Activated CD8-positive, alpha-beta memory T cell treated with anti-CD3 and anti-CD28 coated beads for 36 hours (primary cell): Measurements from ENCODE around the gene CLIC5. TPM values are rescaled to one million over a fixed set of nuclear protein-coding genes. Genes with fewer than 3 reads are reported as not detected.

Experiments
- CTCF ChIA-PET: fragments of 350-600 bp; sonication (Branson Sonifier 250); formaldehyde crosslinking; loops from one replicate; lab custom pipeline; 2021; ENCODE audit warnings: antibody characterized with exemption; lab: Charles Lee
- POLR2A ChIA-PET: fragments of 350-600 bp; sonication (Branson Sonifier 250); formaldehyde crosslinking; loops from one replicate; lab custom pipeline; 2021; ENCODE audit warnings: antibody characterized with exemption; lab: Charles Lee
- total RNA-seq, 2 experiments: library from RNA; stranded (reverse); gene quantifications; one replicate each; pipeline ENCODE4 v1.2.3, GENCODE V29; 2021

The CLIC5 gene
- total RNA-seq = 1 to 10 TPM; 6.5 to 6.6 TPM

DNA sequence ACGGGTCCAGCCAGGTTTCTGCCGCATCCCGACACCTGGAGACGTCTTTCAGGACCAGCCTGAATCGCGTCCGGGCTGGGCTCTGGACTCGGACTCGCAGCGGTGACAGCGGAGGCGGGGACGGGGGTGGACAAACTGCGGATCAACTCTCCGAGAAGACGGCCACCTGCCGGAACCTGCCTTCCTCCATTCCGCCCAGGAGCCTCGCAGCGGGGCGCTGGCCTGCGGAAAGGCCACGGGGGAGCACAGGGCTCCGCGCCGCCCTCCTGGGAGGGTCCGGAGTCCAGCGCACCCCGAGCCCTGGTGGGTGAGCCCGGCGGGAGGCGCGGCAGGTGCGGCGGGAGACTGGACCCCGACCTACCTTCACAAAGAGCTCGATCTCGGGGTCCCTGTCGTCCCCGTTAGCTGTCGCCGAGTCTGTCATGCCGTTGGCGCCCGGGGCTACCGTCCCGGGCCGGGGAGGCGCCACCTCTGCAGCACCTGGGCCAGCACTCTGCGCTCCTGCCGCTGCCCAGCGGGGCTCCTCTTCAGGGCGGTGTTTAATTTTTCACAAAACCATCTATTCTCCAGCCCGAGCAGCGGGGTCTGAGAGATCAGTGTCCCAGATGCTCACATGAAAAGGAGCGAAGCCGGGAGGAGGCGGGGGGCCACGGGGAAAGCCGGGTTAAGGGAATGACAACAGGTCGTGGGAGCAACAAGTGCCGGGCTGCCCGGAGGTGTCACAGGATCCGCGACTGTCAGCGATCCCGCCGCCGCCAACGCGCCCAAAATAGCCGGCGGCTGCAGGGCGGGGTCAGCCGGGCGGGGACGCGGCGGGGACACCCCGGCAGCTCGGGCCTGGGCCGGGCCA lies at the start of gene CLIC5:
Gene CLIC5, minus strand, starts transcription at position 742 of the 850 bp plus-strand sequence. Its CDS starts 318 bp downstream, at position 424.
- ChIA-PET POLR2A (no interaction called here), CTCF (interaction anchor here (1.4 kb wide), 1 partner anchor 24 kb away, joined by 3 read pairs; no protein-coding TSS in a partner anchor)

DNA sequence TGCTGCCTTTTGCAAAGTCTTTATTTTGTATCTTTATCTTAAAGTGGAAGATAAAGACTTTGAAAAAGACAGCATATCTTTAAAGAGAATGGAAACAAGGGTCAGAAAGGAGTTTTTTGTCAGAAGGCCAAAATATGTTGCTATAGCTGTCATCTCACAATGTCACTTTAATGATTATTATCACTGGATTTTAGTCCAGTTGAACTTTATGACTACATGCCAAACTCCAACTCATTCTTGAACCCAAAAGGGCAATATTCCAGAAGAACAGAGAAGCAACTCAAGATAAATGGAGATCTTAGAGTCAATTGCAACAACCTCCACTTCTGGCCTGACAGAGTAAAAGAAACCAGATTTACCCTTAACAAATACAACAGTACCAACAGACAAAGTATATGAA lies 47.3 kb upstream of the CLIC5 start:
- CTCF ChIA-PET = no interaction called here

DNA sequence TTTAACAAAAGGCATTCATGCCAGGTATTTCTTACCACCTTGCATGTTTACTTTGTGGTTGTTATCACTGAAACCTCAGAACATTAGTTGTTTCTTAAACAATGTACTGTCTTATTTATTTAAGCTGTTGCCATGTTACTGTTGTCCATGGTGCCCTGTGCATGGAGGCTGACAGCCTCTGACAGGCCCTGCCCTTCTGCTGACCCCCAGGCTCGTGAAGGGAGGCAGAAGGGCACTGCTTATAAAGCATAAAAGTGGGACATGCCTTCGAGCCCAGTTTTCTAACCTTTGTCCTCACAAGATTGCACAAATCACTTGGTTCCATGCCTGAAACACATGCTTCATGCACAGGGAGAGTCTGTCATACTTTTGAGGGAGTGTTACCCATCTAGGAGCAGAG lies 46.7 kb upstream of the CLIC5 start:
- ChIA-PET POLR2A (no interaction called here), CTCF (interaction anchor here (0.9 to 1.2 kb wide), 2 partner anchors 17 to 132 kb away, joined by 3 read pairs; no protein-coding TSS in a partner anchor)

More for the DNA sequence above, 47.3 kb upstream of the CLIC5 start:
- POLR2A ChIA-PET = no interaction called here

DNA sequence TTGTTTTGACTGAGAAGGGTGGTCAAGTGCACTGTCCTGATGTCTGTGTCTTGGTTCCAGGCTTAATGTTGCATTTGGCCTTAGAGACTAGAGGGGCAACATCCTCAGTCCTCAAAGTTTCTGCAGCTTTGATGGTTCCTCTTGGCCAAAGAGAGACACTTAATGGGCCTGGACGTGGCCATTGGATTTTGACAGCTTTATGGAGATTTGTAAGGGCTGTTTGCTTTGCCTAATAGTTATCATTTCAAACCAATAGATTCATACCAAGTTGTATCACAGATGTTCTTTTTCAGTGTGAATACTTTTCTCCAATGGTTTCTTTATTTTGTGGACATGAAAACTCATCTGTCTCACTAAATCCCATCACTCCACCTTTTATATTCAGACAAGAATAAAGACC lies 45.8 kb upstream of the CLIC5 start:
- ChIA-PET CTCF (interaction anchor here (0.9 to 1.2 kb wide), 2 partner anchors 17 to 131 kb away, joined by 3 read pairs; no protein-coding TSS in a partner anchor), POLR2A (no interaction called here)

DNA sequence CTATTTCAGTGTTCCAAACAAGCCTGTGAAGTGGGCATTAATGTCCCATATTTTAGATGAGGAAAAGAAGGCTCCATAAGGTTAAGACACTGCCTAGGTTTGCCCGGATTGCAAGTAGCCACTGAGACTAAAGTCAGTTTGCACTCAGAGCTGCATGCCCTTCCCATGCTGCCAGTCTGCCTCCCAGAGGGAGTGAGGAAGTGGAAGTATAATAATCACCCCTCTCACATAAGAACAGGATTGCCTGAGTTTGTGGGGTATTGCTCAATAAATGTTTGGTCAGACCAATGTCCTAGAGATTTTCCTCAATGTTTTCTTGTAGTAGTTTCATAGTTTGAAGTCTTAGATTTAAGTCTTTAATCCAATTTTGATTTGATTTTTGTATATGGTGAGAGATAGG lies 43.9 kb upstream of the CLIC5 start:
- POLR2A ChIA-PET = interaction anchor here (0.7 kb wide), 1 partner anchor 429 kb away, joined by 3 read pairs; no protein-coding TSS in a partner anchor
- CTCF ChIA-PET = no interaction called here

DNA sequence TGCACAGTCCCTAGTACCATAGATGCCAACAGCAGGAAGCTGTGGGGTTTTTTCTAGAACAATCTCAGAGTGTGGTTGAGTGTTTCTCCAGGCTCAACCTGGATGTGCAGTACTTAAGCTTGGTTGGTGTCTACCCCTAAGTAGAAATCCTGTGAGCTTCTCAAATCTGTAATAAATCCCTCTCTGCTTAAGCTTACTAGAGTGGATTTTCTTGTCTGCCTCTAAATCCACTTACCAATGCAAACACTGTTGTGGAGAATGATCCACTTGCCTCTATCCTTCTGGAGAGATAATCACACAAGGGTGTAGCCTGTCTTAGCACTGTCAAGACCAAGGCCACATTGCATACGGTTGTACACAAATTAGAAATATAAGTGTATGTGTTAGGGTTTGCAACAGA lies 43.3 kb upstream of the CLIC5 start:
- ChIA-PET CTCF (no interaction called here), POLR2A (no interaction called here)

DNA sequence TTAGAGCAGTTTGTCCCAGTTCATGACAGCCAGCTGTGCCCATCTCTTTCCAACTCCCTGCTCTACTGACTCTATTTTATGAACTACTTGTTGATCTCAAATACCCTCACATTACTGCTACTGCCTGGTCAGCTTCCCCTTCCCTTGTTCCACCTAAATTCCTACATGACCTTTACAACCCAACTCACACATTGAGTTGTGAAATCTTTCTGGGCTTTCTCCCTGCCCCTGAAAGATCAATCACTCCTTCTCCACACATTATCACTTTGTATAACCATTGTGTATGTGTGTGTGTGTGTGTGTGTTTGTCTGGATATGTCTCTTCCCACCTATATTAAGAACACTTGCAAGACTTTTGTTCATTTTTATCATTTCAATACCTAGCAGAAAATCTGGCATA lies 42.1 kb upstream of the CLIC5 start:
- ChIA-PET POLR2A (no interaction called here), CTCF (no interaction called here)

DNA sequence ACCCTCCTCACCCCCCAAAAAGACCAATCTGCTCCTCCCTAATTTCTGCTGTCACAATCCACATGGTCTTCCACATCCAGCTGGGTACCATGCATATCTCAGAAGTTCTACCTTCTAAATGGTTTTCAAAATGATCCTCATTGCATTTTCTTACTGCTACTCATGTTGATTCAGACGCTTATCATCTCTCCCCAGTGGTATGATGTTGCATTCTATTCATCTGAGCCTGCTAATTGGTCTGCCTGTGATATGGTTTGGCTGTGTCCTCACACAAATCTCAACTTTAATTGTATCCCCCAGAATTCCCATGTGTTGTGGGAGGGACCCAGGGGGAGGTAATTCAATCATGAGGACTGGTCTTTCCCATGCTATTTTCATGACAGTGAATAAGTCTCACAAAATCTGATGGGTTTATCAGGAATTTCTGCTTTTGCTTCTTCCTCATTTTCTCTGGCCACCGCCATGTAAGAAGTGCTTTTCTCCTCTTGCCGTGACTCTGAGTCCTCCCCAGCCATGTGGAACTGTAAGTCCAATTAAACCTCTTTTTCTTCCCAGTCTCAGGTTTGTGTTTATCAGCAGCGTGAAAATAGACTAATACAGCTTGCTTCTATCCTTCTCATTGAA lies 41.4 kb upstream of the CLIC5 start:
- ChIA-PET CTCF (no interaction called here), POLR2A (no interaction called here)

DNA sequence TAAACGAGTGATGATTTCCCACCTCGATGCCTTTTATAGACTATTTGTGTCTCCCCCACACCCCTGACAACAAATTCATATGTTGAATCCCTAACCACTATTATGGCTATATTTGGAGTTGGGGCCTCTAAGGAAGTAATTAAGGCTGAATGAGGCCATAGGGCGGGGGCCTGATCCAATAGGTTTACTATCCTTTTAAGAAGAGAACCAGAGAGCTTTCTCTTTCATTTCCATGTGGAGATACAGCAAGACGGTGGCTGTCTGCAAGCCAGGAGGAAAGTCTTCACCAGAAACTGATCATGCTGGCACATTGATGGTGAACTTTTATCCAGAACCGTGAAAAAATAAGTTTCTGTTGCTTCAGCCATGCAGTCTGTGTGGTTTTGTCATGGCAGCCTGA lies 38.9 kb upstream of the CLIC5 start:
- CTCF ChIA-PET = interaction anchor here (1.1 to 1.5 kb wide), 2 partner anchors 10 to 36 kb away, joined by 3 to 4 read pairs; no protein-coding TSS in a partner anchor
- POLR2A ChIA-PET = no interaction called here

DNA sequence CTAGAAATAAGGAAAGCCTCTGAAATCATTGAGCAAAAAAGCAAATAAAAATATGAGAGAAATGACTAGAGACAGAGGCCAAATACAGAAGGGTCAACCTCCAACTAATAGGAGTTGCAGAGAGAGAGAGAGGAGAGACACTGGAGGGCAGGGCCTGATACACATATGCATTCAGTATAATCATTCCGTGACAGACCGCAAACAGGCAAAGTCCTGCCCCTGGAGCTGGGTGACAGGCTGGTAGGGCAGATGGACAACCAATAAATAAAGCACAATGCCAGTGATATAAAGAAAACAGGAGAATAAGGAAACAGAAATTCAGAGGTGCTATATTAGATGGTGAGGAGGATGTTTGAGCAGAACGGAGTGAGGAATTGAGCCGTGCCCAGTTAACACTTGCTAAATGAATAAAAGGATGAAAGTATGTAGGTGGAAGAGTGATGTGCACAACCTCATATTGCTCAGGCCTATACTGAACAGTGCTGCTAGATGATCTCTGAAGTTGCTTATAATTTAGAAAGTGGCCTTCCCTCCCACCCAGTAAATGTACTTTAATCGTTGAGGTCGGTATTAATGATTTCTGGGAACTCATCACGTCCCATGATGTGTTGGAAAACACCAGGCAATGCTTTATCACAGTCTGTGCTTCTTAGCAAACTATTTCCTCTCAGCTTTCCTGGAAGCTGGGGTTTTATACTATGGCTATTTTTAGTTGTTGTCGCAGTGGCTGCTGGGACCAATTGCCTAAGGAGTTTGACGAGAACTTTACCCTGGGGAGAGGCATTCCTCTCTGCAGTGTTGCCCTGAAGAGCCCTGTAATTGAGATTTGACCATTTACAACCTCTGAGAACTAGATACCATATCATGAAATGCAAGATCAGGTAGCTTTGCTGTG lies 37.6 kb upstream of the CLIC5 start:
- CTCF ChIA-PET = interaction anchor here (1.5 kb wide), 1 partner anchor 9 kb away, joined by 4 read pairs; no protein-coding TSS in a partner anchor
- POLR2A ChIA-PET = no interaction called here

DNA sequence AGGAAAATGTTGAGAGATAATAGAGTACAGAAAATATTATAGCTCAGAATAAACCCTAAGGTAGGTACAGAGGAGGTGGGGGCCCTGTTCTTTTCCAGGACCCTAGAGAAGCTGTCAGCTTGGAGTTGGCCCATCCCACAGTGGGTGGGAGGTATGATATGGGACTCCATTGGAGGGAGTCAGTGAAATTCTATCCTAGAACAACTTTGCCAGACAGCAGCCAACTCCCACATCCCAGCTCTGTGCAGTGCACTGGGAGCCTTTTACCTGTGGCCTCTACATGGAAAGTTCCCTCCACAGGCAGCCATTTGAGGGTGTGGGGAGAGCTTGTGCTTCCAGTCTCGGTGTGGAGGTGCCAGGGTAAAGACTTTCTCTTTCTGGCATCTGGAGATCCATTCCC lies 36.8 kb upstream of the CLIC5 start:
- POLR2A ChIA-PET = no interaction called here
- CTCF ChIA-PET = no interaction called here

DNA sequence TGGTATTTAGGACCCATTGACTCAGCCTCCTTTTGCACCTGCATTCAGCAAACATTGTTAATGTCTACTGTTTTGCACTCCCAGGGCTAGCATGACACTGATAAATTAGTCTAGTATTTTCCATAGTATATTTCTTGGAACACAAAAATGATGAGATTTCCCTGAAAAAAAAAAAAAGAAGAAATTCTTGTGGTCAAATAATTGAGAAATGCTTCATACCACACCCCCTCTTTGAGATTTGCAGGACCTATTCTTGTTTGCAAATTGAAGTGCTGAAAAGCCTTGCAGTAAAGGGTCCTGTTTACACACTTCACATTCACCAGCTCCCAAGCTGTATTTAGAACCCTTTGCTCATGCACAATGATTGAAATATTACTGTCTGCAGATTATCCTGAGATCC lies 36.3 kb upstream of the CLIC5 start:
- ChIA-PET POLR2A (no interaction called here), CTCF (no interaction called here)

DNA sequence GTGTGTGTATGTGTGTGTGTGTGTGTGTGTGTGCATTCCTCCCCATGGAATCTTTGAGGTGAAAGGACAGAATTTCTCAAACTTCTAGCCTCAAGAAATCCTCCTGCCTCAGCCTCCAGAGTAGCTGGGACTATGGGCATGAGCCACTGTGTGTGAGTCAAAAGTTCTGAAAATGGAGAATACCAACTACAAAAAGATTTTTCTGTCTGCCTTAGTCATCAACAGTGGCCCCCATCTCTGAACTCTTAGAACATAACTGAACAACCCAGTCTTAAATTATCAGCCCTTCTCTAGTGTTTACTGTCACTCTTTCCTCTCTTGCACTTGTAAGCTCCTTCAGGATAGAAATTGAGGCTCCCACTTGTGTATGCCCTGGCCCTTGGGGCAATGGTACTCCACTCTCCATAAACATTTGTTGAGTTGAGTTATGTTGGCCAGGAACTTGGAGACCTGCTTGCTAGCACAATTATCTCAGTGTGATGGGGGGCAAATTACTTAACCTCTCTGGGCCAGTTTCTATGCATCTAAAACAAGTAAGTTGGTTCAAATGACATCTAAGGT lies 35.3 kb upstream of the CLIC5 start:
- ChIA-PET CTCF (no interaction called here), POLR2A (no interaction called here)

DNA sequence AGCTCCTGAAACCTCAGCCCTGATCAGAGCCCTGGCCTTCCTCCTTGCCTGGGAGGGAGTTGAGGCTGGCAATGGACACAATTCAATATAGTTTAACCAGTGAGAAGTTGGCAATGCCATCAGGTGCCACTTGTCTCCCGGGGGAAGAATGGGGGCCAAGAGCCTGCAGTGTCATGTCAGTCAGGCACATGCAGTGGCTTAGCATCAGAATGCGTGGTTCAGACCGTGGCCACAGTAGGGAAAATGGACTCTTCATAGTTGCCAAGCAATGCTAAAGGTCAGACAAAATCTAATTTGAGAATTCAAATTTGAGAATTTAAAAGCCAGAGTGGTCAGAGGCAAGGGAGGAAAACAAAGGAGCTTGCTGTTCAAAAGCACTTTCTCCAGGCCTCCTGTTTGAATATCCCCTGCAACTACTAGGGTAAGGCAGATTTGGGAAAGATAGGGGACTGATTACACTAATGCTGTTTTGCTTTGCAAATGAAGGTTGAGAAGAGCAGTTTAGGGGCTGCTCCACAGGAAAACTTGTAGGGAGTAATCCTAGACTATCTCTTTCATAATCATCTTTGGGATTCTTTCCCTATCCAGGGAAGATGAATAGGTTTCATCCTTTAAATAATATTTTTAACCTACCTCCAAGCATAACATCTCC lies 33.1 kb upstream of the CLIC5 start:
- ChIA-PET CTCF (no interaction called here), POLR2A (no interaction called here)

DNA sequence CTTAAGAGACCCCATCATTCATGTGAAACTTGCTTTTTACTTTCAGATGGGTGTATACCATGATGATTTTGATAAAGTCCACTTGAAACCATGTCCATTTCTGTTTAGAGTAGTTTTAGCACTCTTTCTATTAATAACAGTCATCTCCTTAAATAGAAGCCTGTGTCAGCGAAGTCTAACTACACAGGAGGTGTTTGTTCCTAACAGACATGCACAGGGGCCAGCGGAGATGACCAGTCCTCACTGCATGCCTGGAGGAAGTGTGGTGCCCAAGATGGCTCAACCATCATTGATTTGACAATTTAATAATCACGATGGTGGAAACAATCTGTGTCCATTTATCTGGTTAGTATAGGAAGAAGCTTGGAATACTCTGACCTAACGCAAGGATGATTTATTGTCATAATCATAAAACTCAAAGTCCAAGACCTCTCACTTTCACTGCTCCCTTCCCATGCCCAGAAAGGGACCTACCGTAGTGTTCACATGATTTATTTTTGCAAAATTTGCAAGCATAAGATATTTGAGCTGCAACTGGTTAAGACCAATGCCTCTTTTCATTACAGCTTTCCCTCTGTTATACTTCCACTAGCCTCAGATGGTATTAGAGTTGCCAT lies 31.0 kb upstream of the CLIC5 start:
- ChIA-PET CTCF (interaction anchor here (1.3 kb wide), 1 partner anchor 21 kb away, joined by 3 read pairs; no protein-coding TSS in a partner anchor), POLR2A (no interaction called here)

DNA sequence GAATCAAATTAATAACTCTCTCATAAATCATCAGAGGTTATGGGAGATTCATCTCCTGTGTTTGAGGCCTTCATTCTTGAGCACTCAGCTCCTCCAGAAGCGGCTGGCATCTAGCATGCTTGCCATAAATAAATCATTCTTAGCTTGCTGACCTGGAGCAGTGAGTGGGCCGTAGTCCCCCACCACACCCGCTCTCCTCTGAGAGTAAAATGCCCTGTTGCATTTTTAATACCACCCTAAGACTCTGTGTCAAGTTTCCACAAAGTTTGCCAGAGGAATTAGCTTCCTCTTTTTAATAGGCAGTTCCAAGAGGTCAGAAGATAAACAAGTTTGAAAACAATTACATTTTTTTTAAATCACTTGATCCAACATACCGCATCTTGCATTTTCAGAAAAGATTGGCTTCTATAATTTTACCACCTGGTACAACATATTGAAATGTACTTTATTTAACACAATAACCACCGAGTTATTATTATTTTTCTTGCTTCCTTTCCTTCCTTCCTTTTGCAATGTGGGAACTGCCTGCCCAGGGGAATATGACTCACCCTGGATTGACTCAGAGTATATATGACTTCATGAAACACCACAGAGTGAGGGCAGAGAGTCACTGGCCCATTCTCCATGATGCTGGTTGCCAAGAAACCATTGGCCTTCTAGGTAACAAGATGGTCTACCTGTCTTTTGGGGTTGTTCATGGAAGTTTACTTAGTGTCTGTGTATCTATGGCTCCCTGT lies 29.4 kb upstream of the CLIC5 start:
- CTCF ChIA-PET = interaction anchor here (1.0 to 1.5 kb wide), 2 partner anchors 9 to 17 kb away, joined by 3 to 4 read pairs; no protein-coding TSS in a partner anchor
- POLR2A ChIA-PET = no interaction called here

DNA sequence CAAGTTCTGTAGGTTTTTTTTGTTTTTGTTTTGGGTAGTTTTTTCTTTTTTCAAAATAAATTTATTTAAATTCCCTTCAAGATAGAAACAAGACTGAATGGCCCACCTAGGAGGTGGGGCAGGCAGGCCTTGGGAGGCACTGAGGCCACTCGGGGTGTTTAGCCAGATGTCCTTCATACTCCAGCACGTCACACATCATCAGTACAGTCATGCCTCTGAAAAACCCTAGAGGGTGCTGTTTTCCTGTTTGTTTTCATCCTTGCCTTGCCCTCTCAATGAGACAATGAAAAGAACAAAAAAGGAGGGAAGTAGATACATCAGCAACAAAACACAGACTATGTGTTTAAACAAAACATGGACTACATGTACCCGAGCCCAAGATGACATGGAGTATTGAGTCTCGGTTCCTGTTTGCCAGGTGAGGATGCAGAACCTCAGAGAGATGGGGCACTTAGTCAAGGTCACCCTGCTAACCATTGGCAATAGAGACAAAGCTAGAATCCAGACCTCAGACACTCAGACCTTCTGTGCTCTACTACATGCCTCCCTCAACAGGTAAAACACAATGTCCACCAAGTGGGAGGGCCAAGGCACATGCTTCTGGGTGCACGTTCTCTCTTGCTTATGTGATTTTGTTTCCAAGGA lies 26.8 kb upstream of the CLIC5 start:
- POLR2A ChIA-PET = no interaction called here
- CTCF ChIA-PET = interaction anchor here (0.5 to 1.5 kb wide), 2 partner anchors 29 to 38 kb away, joined by 3 read pairs; no protein-coding TSS in a partner anchor
